ENCODE data around the gene CAPNS2. TPM values are rescaled to one million over a fixed set of nuclear protein-coding genes. Genes with fewer than 3 reads are reported as not detected.

Gene CAPNS2
- total RNA-seq, 1 donor from 2014 or later: not detected

- Mint-ChIP-seq H3K27ac (no peak overlapping the region), H3K4me3 (ENCODE audit: low read depth) (no peak overlapping the region), H3K27me3 (no peaks in the 10 kb centered on the region), H3K36me3 (ENCODE audit: insufficient read depth) (no peaks in the 10 kb centered on the region), H3K4me1 (ENCODE audit: low read depth) (peaks cover 2% of the 10 kb centered on the region), H3K9me3 (ENCODE audit: low read depth) (no peaks in the 10 kb centered on the region)
- no peak for DNase-seq (ENCODE audit: low spot score, unreplicated experiment)
- TF ChIP-seq CTCF (IDR thresholded peaks at IDR 0.05; ENCODE audit: unreplicated experiment): no peak
Measured at GRCh38 chr16:55530316-55530856, 36.1 kb upstream of the CAPNS2 start.

GRCh38 chr16:55532227-55532626 is 34.3 kb upstream of the CAPNS2 start:
- Mint-ChIP-seq H3K9me3 (ENCODE audit: low read depth) (no peaks in the 10 kb centered on the region), H3K4me3 (ENCODE audit: low read depth) (no peak overlapping the region), H3K27ac (no peak overlapping the region), H3K4me1 (ENCODE audit: low read depth) (peaks cover 2% of the 10 kb centered on the region), H3K36me3 (ENCODE audit: insufficient read depth) (no peaks in the 10 kb centered on the region), H3K27me3 (no peaks in the 10 kb centered on the region)
- TF ChIP-seq CTCF (IDR thresholded peaks at IDR 0.05; ENCODE audit: unreplicated experiment): no peak
- no peak for DNase-seq (ENCODE audit: low spot score, unreplicated experiment)

- H3K27me3 Mint-ChIP-seq: no peaks in the 10 kb centered on the region
- DNase-seq (ENCODE audit: low spot score, unreplicated experiment): no peak
- H3K4me1 Mint-ChIP-seq (ENCODE audit: low read depth): peaks cover 2% of the 10 kb centered on the region
- no peak for TF ChIP-seq CTCF (IDR thresholded peaks at IDR 0.05; ENCODE audit: unreplicated experiment)
- H3K27ac Mint-ChIP-seq: no peak overlapping the region
- H3K36me3 Mint-ChIP-seq (ENCODE audit: insufficient read depth): no peaks in the 10 kb centered on the region
- H3K4me3 Mint-ChIP-seq (ENCODE audit: low read depth): no peak overlapping the region
- H3K9me3 Mint-ChIP-seq (ENCODE audit: low read depth): no peaks in the 10 kb centered on the region
Measured at GRCh38 chr16:55534756-55535155, 31.7 kb upstream of the CAPNS2 start.

GRCh38 chr16:55539049-55539448 is 27.4 kb upstream of the CAPNS2 start:
- H3K36me3 Mint-ChIP-seq (ENCODE audit: insufficient read depth): no peaks in the 10 kb centered on the region
- H3K9me3 Mint-ChIP-seq (ENCODE audit: low read depth): no peaks in the 10 kb centered on the region
- DNase-seq (ENCODE audit: low spot score, unreplicated experiment): no peak
- no peaks in the 10 kb centered on the region for H3K27me3 Mint-ChIP-seq
- H3K4me1 Mint-ChIP-seq (ENCODE audit: low read depth): no peaks in the 10 kb centered on the region
- no peak for TF ChIP-seq CTCF (IDR thresholded peaks at IDR 0.05; ENCODE audit: unreplicated experiment)
- no peak overlapping the region for H3K4me3 Mint-ChIP-seq (ENCODE audit: low read depth)
- H3K27ac Mint-ChIP-seq: no peak overlapping the region

DNA sequence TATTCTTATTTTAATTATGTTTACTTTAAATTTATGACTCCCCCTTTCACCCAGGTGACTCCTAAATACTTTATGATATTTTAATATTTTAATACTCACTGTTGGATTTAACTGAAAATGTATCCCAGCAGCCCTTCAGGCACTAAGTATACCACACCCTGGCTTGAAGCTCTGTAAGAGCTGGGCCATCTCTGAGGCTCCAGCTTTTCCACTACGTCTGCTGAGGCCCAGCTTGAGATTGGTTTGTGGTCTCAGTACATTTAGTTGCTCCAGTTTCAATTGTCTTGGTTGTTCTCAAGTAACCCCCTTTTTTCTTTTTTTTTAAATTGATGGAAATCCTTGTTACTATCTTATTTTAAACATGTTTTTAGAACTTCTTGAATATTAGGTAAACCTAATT is 27.0 kb upstream of the CAPNS2 start:
- Mint-ChIP-seq H3K36me3 (ENCODE audit: insufficient read depth) (no peaks in the 10 kb centered on the region), H3K4me1 (ENCODE audit: low read depth) (no peaks in the 10 kb centered on the region), H3K9me3 (ENCODE audit: low read depth) (no peaks in the 10 kb centered on the region), H3K27me3 (no peaks in the 10 kb centered on the region), H3K4me3 (ENCODE audit: low read depth) (no peak overlapping the region), H3K27ac (no peak overlapping the region)
- DNase-seq (ENCODE audit: low spot score, unreplicated experiment): no peak
- no peak for TF ChIP-seq CTCF (IDR thresholded peaks at IDR 0.05; ENCODE audit: unreplicated experiment)
